HepG2 (cell line): Measurements from ENCODE around the gene SRGAP3. TPM values are rescaled to one million over a fixed set of nuclear protein-coding genes. Genes with fewer than 3 reads are reported as not detected.

Experiments
- ATAC-seq: fragments of 200-7000 bp; cut with Tn5 transposase; 3 replicates; pipeline ENCODE4 v1.9.1; 2020; ENCODE audit warnings: mild to moderate bottlenecking, moderate library complexity
- BruUV-seq: library from RNA; stranded (reverse); fragments of 400-500 nt; replicated peaks from 2 replicates; lab custom pipeline; 2021; lab: Mats Ljungman, UMichigan
- CTCF ChIA-PET: fragments of 300-600 bp; formaldehyde crosslinking; extraction: SDS; loops from one replicate; lab custom pipeline; 2021; ENCODE audit warnings: low total read pairs, inconsistent platforms, low intra/inter-chr PET ratio; lab: Yijun Ruan, JAX
- POLR2A ChIA-PET: fragments of 350-600 bp; sonication (Branson Sonifier 250); formaldehyde crosslinking; loops from one replicate; lab custom pipeline; 2020; ENCODE audit warnings: antibody characterized with exemption, inconsistent platforms; lab: Yijun Ruan, JAX
- DNase-seq: peaks from one replicate; pipeline ENCODE4 v3.0.0-alpha.2; 2015; ENCODE audit warnings: low spot score
- FAIRE-seq: peaks from 3 replicates; lab custom pipeline; 2011; peaks lifted over from hg19 to GRCh38; lab: Jason Lieb, UNC
- H2AFZ ChIP-seq: one replicate; pipeline ENCODE4 v1.6.1; 2011; ENCODE audit warnings: low read length, inconsistent platforms
- H3K27ac ChIP-seq: fragments of 300-600 bp; 3 replicates; pipeline ENCODE4 v1.8.0; 2011; ENCODE audit warnings: mixed run types, mild to moderate bottlenecking, mixed read lengths, low read length, inconsistent platforms; ENCODE audit not compliant: insufficient read depth; ENCODE audit errors: extremely low read length
- H3K27me3 ChIP-seq, 2 experiments: fragments of 200-600 bp in 1 of 2; 2 replicates in 1 of 2; 3 replicates in 1 of 2; pipeline versions ENCODE4 v1.6.0 to v1.8.0; 2011; ENCODE audit warnings: low read length in 2 of 2, mild to moderate bottlenecking in 2 of 2, moderate library complexity in 2 of 2, inconsistent platforms in 1 of 2; ENCODE audit not compliant: insufficient read depth in 2 of 2, control insufficient read depth in 1 of 2
- H3K36me3 ChIP-seq, 2 experiments: fragments of 200-600 bp in 1 of 2; replicated peaks in 1 of 2; 2 replicates in 1 of 2; 3 replicates in 1 of 2; pipeline versions ENCODE4 v1.5.1 to v1.8.0; 2011; ENCODE audit warnings: low read length in 2 of 2, inconsistent platforms in 1 of 2; ENCODE audit not compliant: insufficient read depth in 2 of 2, control insufficient read depth in 1 of 2
- H3K4me1 ChIP-seq: 2 replicates; pipeline ENCODE4 v1.5.1; 2012; ENCODE audit warnings: low read length, inconsistent platforms; ENCODE audit not compliant: insufficient read depth
- H3K4me2 ChIP-seq: 2 replicates; pipeline ENCODE4 v1.6.0; 2011; ENCODE audit warnings: low read depth, low read length, inconsistent platforms
- H3K4me3 ChIP-seq, 3 experiments: fragments of 200-600 bp in 1 of 3; sonication (generic), shearing (Covaris generic) in 1 of 3; replicated peaks in 1 of 3; 2 replicates each; pipeline ENCODE4 v1.5.1; 2011 to 2016; ENCODE audit warnings: low read length in 3 of 3, inconsistent platforms in 2 of 3, low read depth in 2 of 3, mild to moderate bottlenecking in 2 of 3, control low read depth in 1 of 3, mixed read lengths in 1 of 3; ENCODE audit not compliant: insufficient read depth in 1 of 3
- H3K79me2 ChIP-seq: one replicate; pipeline ENCODE4 v1.6.1; 2011; ENCODE audit warnings: low read length, inconsistent platforms; ENCODE audit not compliant: insufficient read depth
- H3K9ac ChIP-seq: 2 replicates; pipeline ENCODE4 v1.6.0; 2011; ENCODE audit warnings: mild to moderate bottlenecking, low read depth, low read length, inconsistent platforms; ENCODE audit not compliant: insufficient read depth
- H3K9me3 ChIP-seq: 2 replicates; pipeline ENCODE4 v1.5.1; 2012; ENCODE audit warnings: mild to moderate bottlenecking, low read length
- H4K20me1 ChIP-seq: 2 replicates; pipeline ENCODE4 v1.6.0; 2011; ENCODE audit warnings: inconsistent platforms, mild to moderate bottlenecking, low read length, moderate library complexity; ENCODE audit not compliant: insufficient read depth
- ATAD3A ChIP-seq: sonication (generic); formaldehyde crosslinking; IDR thresholded peaks from 2 replicates; pipeline ENCODE4 v1.4.0; 2020; ENCODE audit warnings: missing genetic modification reagents
- ATRX ChIP-seq: sonication (generic); formaldehyde crosslinking; IDR thresholded peaks from 2 replicates; pipeline ENCODE4 v1.4.0; 2020; ENCODE audit warnings: missing genetic modification reagents, borderline replicate concordance
- FIP1L1 ChIP-seq: fragments of 200-400 bp; formaldehyde crosslinking; IDR thresholded peaks from 2 replicates; pipeline ENCODE4 v1.6.1; 2018; ENCODE audit warnings: low read depth, mild to moderate bottlenecking, low read length, moderate library complexity, borderline replicate concordance; ENCODE audit not compliant: insufficient read depth
- HNRNPK ChIP-seq: fragments of 200-400 bp; formaldehyde crosslinking; IDR thresholded peaks from 2 replicates; pipeline ENCODE4 v1.6.1; 2018; ENCODE audit warnings: low read length, low read depth, moderate library complexity, mild to moderate bottlenecking; ENCODE audit not compliant: poor library complexity, severe bottlenecking
- MEF2D ChIP-seq: sonication (generic); formaldehyde crosslinking; IDR thresholded peaks from 2 replicates; pipeline ENCODE4 v1.5.1; 2020; ENCODE audit warnings: mild to moderate bottlenecking, missing genetic modification reagents
- NKX3-1 ChIP-seq: sonication (generic); formaldehyde crosslinking; IDR thresholded peaks from 2 replicates; pipeline ENCODE4 v1.5.0; 2020; ENCODE audit warnings: missing genetic modification reagents
- PAX8 ChIP-seq: sonication (generic); formaldehyde crosslinking; IDR thresholded peaks from 2 replicates; pipeline ENCODE4 v1.8.0; 2022; ENCODE audit warnings: mild to moderate bottlenecking, missing genetic modification reagents, borderline replicate concordance
- PCBP1 ChIP-seq: fragments of 200-400 bp; formaldehyde crosslinking; IDR thresholded peaks from 2 replicates; pipeline ENCODE4 v1.6.1; 2017; ENCODE audit warnings: mild to moderate bottlenecking, low read depth, low read length, borderline replicate concordance
- ZNF629 ChIP-seq: sonication (generic); formaldehyde crosslinking; conservative IDR thresholded peaks from 2 replicates; pipeline ENCODE4 v1.5.0; 2020; ENCODE audit warnings: missing genetic modification reagents
- ZNF766 ChIP-seq: sonication (generic); formaldehyde crosslinking; IDR thresholded peaks from 2 replicates; pipeline ENCODE4 v1.5.0; 2020; ENCODE audit warnings: missing genetic modification reagents, borderline replicate concordance
- WGBS: methylation state at CpG from one replicate; pipeline ENCODE4 v1.1.6; 2017; ENCODE audit warnings: low lambda C conversion rate; 5-methylcytosine and 5-hydroxymethylcytosine counted together
- in situ Hi-C: cut with HindIII; loops from 2 replicates; pipeline ENCODE4 v1.10.0; 2017; ENCODE audit warnings: low pct_unique_long_range_greater_than_20kb; ENCODE audit not compliant: extremely low pct_ligation_motif_present
- intact Hi-C: fragments of 100-400 bp; cut with micrococcal nuclease; formaldehyde crosslinking; loops from one replicate; pipeline ENCODE4 v1.10.0; 2022; ENCODE audit not compliant: unreplicated experiment
- polyA plus RNA-seq, 8 experiments: library from polyadenylated mRNA; depleted of rRNA in 3 of 8; stranded (reverse) in 7 of 8; unstranded in 1 of 8; fragments of >200 nt; fragmentation: Illumina TruSeq in 4 of 8; extraction: Trizol in 4 of 8; gene quantifications; 2 replicates each; pipeline versions ENCODE4 v1.2.1 to v1.2.3, GENCODE V29; 2011 to 2016; ENCODE audit warnings: low read depth in 4 of 8, missing spikeins in 1 of 8, mixed read lengths in 1 of 8; ENCODE audit not compliant: insufficient read depth in 1 of 8
- total RNA-seq, 5 experiments: library from RNA; depleted of rRNA; stranded (reverse); fragments of >200 nt; fragmentation: Illumina TruSeq; extraction: Trizol; gene quantifications; 2 replicates each; pipeline ENCODE4 v1.2.3, GENCODE V29; 2016; ENCODE audit warnings: low read depth in 1 of 5
- TF ChIP-seq, protein P1 (sequence below): sonication (generic); formaldehyde crosslinking; IDR thresholded peaks from 2 replicates; pipeline ENCODE4 v1.8.1; 2023; ENCODE audit warnings: mild to moderate bottlenecking, inconsistent platforms, moderate library complexity, missing genetic modification reagents, borderline replicate concordance
- TF ChIP-seq, protein P2 (sequence below): sonication (generic); formaldehyde crosslinking; IDR thresholded peaks from 2 replicates; pipeline ENCODE4 v1.4.0; 2020; ENCODE audit warnings: missing genetic modification reagents

Gene SRGAP3
- total and polyA plus RNA-seq, 2 of the 13 experiments (the other 11 are each of a cell fraction or from before 2014, with no cell fraction given): 1.2 to 1.4 TPM

DNA sequence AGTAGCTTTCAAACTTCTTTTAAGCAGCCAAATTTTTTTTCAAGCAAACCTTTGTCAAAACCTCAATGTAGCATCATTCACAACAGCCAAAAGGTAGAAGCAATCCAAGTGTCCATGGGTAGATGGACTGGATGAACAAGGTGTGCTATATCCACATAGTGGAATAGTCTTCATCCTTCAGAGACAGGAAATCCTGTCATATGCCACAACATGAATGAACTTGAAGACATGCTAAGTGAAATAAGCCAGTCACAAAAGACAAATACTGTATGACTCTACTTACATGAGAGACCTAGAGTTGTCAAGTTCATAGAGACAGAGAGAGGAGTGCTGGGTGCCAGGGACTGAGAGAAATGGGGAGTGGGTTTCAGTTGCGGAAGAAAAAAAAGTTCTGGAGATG, 87.6 kb downstream of the SRGAP3 start:
- Histone ChIP-seq H3K36me3 (no peaks in the 10 kb centered on the region), H3K4me3 (no peak overlapping the region), H3K27me3 (no peaks in the 10 kb centered on the region), H3K9me3 (no peaks in the 10 kb centered on the region), H3K27ac (no peak overlapping the region), H3K9ac (no peak overlapping the region), H3K4me2 (no peak overlapping the region), H4K20me1 (no peaks in the 10 kb centered on the region), H2AFZ (no peak overlapping the region), H3K4me1 (no peaks in the 10 kb centered on the region; the same call in 1 of the 2 replicates), H3K79me2 (no peaks in the 10 kb centered on the region)
- no peak for FAIRE-seq
- no peak for ATAC-seq
- BruUV-seq: no TSS peak
- intact Hi-C loops (no loop called here), in situ Hi-C loops (no loop called here)
- CTCF ChIA-PET: no interaction called here
- WGBS: 88% methylated on average over 1 of the region's 1 CpG
- TF ChIP-seq ZNF629 (CRISPR knock-in tag) (no peak), ZNF766 (no peak), FIP1L1 (no peak), PCBP1 (no peak), ATRX (CRISPR knock-in tag) (no peak), HNRNPK (no peak), NKX3-1 (no peak), PAX8 (no peak), MEF2D (CRISPR knock-in tag) (no peak), ATAD3A (no peak)
- TF ChIP-seq, protein P1, sequence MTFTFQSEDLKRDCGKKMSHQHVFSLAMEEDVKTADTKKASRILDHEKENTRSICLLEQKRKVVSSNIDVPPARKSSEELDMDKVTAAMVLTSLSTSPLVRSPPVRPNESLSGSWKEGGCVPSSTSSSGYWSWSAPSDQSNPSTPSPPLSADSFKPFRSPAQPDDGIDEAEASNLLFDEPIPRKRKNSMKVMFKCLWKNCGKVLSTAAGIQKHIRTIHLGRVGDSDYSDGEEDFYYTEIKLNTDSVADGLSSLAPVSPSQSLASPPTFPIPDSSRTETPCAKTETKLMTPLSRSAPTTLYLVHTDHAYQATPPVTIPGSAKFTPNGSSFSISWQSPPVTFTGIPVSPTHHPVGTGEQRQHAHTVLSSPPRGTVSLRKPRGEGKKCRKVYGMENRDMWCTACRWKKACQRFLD: no peak
- TF ChIP-seq, protein P2, sequence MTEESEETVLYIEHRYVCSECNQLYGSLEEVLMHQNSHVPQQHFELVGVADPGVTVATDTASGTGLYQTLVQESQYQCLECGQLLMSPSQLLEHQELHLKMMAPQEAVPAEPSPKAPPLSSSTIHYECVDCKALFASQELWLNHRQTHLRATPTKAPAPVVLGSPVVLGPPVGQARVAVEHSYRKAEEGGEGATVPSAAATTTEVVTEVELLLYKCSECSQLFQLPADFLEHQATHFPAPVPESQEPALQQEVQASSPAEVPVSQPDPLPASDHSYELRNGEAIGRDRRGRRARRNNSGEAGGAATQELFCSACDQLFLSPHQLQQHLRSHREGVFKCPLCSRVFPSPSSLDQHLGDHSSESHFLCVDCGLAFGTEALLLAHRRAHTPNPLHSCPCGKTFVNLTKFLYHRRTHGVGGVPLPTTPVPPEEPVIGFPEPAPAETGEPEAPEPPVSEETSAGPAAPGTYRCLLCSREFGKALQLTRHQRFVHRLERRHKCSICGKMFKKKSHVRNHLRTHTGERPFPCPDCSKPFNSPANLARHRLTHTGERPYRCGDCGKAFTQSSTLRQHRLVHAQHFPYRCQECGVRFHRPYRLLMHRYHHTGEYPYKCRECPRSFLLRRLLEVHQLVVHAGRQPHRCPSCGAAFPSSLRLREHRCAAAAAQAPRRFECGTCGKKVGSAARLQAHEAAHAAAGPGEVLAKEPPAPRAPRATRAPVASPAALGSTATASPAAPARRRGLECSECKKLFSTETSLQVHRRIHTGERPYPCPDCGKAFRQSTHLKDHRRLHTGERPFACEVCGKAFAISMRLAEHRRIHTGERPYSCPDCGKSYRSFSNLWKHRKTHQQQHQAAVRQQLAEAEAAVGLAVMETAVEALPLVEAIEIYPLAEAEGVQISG: no peak
- POLR2A ChIA-PET: no interaction called here
- DNase-seq: no peak
